GM21529 (cell line): ENCODE data around the gene CPPED1.
"Not testable (repeated sequence)": the region's sequence is repeated elsewhere in the genome, so short reads cannot be mapped to it uniquely, and the experiment has no call there.

ENCODE experiments used
- ATAC-seq: cut with Tn5 transposase; IDR thresholded peaks from one replicate; pipeline ENCODE4 v1.9.1; 2021; ENCODE audit not compliant: unreplicated experiment

The CPPED1 gene

DNA sequence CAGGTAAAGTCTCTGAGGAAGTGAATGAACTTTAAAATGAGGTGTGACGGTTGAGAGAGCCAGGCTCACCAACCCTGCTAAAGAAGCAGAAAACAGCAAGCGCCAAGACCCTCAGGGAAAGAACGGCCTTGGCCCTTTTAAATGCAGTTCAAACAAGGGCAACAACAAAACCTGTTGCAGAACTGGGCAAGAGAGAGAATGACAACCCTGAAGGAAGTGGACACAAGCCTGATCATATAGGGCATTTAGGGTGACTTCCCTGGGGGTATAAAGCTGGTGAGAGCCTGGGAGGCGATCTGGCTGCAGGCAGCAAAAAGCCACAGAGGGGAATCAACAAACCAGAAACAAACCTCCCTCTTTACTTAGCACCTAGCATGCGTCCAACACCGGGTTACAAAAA lies 1.0 kb downstream of the CPPED1 start:
- no peak for ATAC-seq

- ATAC-seq, result no peak
These were observed 1.6 kb downstream of the CPPED1 start for GRCh38 chr16:12802048-12802447.

DNA sequence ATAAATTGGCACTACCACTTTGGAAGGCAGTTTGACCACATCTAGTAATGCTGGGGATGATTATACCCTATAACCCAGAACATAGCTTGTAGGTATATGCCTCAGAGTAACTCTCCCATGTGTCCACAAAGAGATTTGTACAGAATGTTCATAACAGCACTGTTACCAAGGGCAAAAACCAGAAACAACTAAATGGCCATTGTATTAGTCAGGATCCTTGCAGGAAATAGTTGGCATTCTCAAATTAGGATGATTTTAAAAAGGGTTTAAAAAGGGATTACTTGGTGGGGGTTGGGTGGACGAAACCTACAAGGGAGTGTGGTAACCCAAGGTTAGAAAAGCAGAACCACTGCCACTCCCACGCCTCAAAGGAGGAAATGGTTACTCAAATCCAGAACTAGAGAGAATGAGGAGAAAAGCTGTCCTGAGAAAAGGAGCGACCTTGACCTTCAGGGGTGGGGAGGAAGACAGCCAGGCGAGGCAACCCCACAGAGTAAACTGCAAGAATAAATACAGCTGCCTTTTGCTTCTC lies 2.1 kb downstream of the CPPED1 start:
- ATAC-seq, result peak; percentile 45

DNA sequence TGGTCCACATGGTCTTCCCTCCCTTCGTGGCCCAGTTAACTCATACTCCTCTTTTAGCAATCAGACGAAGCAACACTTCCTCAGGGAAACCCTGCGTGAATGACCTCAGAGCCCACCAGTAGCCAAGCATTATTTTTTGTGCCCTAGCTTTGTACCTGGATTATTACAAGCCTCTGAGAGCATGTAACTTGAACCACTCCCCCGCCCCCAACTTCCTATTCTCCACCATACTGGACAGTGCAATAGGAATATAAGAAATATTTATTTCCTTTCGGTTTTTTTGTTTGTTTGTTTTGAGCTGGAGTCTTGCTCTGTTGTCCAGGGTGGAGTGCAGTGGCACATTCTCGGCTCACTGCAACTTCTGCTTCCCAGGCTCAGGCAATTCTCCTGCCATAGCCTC lies 2.9 kb downstream of the CPPED1 start:
- no peak for ATAC-seq

DNA sequence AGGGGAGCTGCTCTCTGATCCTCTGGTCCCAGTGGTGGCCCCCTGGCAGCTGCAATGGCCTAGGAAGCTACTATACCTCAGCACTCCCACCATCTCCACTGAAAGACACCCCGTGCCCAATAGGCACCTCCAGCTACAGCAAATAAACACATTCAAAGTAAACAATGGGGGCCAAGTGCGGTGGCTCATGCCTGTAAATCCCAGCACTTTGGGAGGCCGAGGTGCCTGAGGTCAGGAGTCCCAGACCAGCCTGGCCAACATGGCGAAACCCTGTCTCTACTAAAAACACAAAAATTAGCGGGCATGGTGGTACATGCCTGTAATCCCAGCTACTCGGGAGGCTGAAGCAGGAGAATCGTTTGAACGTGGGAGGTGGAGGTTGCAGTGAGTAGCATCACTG lies 3.7 kb downstream of the CPPED1 start:
- ATAC-seq, result not testable (repeated sequence)

DNA sequence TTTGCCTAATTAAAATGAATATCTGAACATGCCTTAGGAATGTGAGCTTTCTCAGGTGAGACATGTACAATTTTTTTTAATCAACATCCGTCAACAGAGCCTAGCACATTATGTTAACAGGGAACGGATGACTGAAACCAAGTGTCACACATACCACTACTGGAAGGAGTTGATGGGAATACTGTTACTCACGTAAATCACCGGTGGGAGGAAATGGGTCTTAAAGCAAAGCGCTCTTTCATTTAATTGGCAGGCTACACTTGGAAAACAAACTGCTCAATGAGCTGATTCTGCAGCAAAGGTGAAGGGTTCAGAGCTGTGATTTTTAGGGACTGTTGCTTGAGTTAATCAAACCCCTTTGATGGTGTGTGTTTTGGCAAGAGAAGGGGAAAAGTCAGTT lies 4.8 kb downstream of the CPPED1 start:
- ATAC-seq, result no peak

- ATAC-seq, result no peak
These were observed 5.5 kb downstream of the CPPED1 start for GRCh38 chr16:12798171-12798570.

DNA sequence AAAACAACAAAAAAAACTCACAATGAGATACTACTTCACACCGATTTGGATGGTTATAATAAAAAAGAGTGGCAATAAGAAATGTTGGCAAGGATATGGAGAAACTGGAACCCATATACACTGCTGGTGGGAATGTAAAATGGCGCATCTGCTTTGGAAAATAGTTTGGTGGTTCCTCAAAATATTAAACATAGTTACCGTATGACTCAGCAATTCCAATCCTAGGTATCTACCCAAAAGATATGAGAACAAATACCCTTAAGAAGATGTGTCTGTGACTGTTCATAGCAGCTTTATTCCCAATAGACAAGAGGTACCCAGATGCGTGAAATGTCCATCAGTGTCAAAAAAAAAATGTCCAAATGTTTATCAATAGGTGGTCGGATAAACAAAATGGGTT lies 7.2 kb downstream of the CPPED1 start:
- ATAC-seq, result no peak

DNA sequence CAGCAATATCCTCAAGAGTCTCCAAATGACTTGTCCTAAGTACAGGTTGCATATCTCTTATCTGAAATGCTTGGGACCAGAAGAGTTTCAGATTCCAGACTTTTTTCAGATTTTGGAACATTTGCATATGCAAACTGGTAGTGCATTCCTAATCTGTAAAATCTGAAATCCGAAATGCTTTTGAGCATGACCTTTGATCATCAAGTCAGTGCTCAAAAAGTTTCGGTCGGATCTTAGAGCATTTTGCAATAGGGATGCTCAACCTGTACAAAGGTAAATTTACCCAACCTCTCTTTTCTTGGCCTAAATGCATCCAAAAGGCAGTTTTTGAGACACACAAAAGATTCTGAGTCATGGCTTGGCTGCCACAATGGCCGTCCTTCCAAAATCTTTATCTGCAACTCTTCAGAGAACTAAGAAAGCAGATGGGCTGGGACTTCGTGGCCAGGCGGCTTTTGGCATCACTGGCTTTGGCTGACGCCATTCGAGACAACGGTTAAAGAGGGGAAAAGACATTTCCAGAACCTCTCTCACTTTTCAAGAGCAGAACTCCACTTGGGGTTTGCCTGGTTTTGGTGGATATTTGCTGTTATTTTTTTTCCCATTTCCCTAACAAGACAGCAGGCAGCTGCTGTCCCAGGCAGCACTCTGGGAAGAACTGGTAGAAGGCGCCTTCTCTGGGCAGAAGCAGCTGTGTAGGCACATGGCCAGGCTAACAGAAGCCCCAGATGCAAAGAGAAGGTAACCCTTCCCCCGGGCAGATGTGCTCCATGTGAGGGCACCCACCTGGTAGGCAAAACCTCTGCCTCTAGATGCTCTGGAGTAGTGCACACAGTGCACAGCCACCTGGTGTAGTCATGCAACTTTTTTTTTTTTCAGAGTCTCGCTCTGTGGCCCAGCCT lies 8.9 kb downstream of the CPPED1 start:
- ATAC-seq, result no peak

DNA sequence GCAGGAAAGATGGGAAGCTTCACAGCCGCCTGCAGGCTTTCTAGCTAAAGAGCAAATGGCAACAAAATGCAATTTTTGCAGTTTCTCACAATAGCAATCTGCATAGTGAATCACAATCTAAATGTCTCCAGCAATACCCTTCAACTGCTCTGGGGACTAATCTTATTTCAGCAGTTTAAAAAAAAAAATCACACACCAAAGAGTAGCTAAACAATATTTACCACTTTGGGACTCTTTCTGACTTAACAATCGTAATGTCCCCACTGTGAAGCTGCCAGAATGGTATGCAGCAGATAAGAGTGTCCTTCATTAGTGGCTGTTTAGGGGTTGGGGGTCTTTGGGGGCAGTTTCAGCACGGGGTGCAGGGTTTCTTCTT lies 9.8 kb downstream of the CPPED1 start:
- no peak for ATAC-seq

GRCh38 chr16:12793120-12793864 lies 10.4 kb downstream of the CPPED1 start:
- no peak for ATAC-seq

DNA sequence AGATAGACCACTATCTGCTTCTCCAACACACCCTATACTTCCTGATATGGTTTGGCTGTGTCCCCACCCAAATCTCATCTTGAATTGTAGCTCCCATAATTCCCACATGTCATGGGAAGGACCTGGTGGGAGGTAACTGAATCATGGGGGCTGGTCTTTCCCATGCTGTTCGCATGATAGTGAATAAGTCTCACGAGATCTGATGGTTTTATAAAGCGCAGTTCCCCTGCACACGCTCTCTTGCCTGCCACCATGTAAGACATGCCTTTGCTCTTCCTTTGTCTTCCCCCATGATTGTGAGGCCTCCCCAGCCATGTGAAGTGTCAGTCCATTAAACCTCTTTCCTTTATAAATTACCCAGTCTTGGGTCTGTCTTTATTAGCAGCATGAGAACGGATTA lies 11.2 kb downstream of the CPPED1 start:
- not testable (repeated sequence) for ATAC-seq

GRCh38 chr16:12791340-12791739 lies 12.3 kb downstream of the CPPED1 start:
- ATAC-seq, result no peak

DNA sequence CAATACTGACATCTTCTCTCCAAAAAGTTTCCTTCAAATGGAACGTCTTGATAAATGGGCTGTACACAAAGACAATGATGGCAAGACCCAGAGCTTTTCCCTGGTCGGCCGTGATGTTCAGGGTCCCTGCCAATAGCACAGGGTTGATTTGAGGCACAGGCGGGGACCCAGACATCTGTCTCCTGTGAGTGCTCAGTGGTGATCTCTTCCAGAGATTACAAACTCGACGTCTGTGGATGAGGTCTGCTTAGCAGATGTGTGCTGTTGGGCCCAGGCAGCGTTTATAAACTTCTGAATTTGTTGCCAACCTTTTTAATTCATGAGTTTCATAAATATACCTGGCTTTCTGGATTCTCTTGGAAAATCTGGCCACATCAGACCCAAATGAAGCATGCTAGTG lies 14.9 kb downstream of the CPPED1 start:
- no peak for ATAC-seq

DNA sequence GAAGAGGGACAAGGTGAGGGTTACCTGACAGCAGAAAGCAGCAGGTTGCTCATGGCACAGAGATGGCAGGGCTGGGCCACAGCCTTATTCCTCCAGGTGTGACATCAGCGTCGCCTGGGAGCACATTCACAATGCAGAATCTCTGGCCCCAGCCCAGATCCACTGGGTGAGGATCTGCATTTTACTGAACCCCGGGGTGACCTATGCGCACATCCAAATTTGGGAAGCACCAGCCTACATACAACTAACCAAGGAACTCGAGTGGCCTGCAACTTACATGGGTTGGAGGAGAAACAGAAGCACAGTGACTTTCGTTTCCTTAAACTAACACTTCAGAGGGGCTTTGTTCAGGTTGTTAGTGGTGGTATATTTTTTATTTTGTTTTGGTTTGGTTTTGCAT lies 17.6 kb downstream of the CPPED1 start:
- no peak for ATAC-seq

- ATAC-seq, result no peak
These were observed 19.6 kb downstream of the CPPED1 start for GRCh38 chr16:12784076-12784475.

DNA sequence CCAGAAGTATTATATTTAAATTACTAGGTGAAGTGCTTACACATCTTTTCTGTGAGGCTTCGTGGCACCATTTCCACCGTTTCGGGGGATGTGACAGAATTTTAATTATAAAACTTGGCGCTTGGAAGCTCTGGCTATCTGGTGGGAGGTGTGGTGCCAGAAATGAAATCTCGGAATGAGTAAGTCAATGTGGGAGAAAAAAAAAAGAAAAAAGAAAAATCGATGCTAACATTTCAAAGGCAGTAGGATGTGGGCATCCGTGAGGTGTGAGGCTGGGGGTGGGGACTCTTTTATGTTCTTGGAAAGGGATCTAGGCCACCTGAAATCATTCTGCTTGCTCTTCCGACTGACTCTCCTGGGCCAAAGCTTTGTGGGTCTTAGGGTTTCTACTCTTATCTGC lies 21.9 kb downstream of the CPPED1 start:
- ATAC-seq, result no peak

DNA sequence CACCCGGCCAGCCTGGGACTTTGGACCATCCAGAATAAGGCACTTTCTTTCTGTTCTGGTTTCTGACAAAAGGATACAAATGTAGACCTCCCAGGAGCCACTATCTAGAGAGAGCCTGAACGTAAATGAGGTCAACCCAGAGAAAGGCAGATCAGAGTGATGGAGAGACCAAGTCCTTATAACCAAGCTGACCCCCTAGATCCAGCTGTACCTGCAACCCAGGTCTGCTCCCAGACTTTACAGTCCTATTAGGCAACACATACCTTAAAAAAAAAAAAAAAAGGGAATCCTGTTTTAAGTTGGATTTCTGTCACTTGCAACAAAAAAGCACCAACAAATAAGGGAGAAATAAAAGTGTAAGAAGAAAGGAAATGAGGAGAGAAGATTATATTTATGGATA lies 23.2 kb downstream of the CPPED1 start:
- no peak for ATAC-seq

GRCh38 chr16:12778726-12779125 lies 25.0 kb downstream of the CPPED1 start:
- ATAC-seq, result no peak

DNA sequence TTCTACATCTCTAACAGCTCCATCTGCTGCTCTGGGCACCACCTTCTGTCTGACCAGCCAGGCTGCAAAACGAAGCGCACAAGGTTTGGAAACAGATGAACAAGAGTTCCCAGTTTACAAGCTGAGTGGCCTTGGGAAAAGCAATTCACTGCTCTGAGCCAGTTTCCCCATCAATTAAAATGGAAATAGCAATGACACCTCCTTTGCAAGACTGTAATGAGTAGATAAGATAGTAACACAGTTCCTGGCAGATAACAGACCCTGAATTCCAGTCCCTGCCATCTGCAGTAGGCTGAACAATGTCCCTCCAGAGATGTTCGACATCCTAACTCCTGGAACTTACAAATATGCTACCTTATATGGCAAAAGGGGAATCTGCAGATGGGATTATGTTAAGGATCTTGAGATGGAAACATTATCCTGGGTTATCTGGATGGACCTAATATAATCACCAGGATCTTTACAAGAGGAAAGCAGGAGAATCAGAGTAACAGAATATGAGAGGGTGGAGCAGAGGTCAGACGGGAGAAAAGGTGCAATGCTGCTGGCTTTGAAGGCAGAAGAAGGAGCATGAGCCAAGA lies 27.9 kb downstream of the CPPED1 start:
- ATAC-seq, result no peak

- ATAC-seq, result no peak
These were observed 30.5 kb downstream of the CPPED1 start for GRCh38 chr16:12773221-12773620.

DNA sequence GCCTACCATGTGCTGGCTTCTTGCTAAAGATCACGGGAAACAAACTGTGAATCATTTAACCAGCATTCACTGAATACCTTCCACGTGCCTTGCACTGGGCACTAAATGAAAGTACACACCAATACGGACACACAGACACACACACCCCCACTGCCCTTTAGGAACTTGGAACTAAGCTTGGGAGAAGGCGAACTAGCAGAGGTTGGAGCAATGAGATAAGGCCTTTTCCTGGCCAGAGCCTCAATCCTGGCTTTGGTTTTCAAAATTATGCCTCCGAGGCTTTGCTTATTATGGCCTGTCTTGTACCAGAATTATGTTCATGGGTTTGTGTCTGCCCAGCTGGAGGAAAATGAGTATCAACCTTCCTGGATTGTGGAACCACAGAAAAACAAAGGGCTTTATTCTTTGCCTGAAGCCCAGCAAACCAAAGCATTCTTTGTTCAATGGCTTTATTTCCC lies 32.3 kb downstream of the CPPED1 start:
- ATAC-seq, result no peak
